ENCODE measurements around the gene SSRP1. TPM values are rescaled to one million over a fixed set of nuclear protein-coding genes. Genes with fewer than 3 reads are reported as not detected.
"Not testable (repeated sequence)": the region's sequence is repeated elsewhere in the genome, so short reads cannot be mapped to it uniquely, and the experiment has no call there.

SSRP1 gene
- polyA plus RNA-seq, 3 donors, result 9.8 to 34.7 (median 14.7) TPM

DNA sequence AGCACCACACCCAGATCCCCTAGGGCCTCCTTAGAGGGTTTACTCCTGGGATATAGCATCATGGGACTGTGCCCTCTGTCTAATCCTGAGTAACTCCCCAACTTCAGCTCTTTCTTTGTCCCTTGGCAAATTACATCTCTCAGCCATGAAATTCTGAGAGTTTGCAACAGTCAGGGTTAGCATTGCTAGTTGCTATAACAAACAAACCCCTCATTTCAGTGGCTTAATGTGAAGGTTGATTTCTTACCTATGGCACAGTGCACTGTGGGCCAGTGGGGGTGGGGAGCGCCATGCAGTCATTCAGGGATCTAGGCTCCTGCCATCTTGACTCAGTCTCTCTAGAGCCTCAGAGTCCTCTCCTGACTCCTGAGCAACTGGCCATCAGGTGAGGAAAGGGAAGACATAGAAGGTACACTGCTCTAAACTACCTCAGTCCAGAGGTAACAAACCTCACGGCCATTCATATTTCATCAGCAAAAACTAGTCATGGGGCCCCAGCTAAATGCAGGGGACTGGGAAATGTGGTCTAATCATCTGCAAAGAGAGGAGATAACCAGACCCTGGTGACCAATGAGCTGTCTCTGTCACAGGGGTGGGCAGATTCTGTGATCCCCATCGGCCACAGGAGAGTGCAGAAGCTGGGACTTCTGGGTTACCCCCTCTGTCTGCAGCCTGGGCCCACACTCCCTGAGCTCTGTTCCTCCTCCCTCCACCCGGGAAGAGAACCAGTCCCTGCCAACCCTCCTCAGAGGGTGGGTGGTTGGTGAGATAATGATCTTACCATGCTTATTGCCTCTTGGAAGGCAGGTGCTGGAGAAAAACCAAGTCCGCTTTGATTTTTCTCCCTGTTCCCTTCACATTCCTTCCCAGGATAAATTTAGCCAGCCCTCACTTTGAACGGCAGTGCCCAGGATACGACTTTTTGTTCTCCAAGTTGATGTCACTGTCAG, 27.7 kb upstream of the SSRP1 start:
- Histone ChIP-seq H4K20me1 (ENCODE audit: insufficient read depth, low read length) (no peaks in the 10 kb centered on the region), H3K79me2 (ENCODE audit: insufficient read depth, low read length) (no peaks in the 10 kb centered on the region), H3K4me1 (ENCODE audit: control insufficient read depth in 1 of 2, insufficient read depth in 2 of 2, low read length in 2 of 2) (peaks cover 5 to 7% of the 10 kb centered on the region in 2 donors), H3K4me2 (replicated peaks; ENCODE audit: extremely low read depth, low read length, poor library complexity, severe bottlenecking) (no peak overlapping the region), H3K9me3 (replicated peaks in 1 of 2; ENCODE audit: control insufficient read depth in 1 of 2, insufficient read depth in 1 of 2, low read length in 2 of 2) (no peaks in the 10 kb centered on the region), H3K27me3 (ENCODE audit: control insufficient read depth in 2 of 2, insufficient read depth in 2 of 2, low read length in 2 of 2) (no peaks in the 10 kb centered on the region), H3K36me3 (replicated peaks in 1 of 2; ENCODE audit: control insufficient read depth in 1 of 2, insufficient read depth in 2 of 2, low read length in 2 of 2) (no peaks in the 10 kb centered on the region), H3K27ac (ENCODE audit: low read depth in 1 of 2, low read length in 2 of 2) (no peak overlapping the region), H3K4me3 (replicated peaks in 1 of 3; ENCODE audit: low read depth in 2 of 3, low read length in 3 of 3) (no peak overlapping the region), H2AFZ (ENCODE audit: insufficient read depth, low read depth, low read length, poor library complexity, severe bottlenecking) (no peak overlapping the region), H3K9ac (ENCODE audit: insufficient read depth, low read length, poor library complexity, severe bottlenecking) (no peak overlapping the region)
- Mint-ChIP-seq H3K27ac (no peak overlapping the region), H3K9me3 (peaks cover 0 to 12% (median 0%) of the 10 kb centered on the region in 7 donors), H3K4me1 (peaks cover 4% of the 10 kb centered on the region), H3K36me3 (no peaks in the 10 kb centered on the region), H3K27me3 (ENCODE audit: low read depth in 3 of 3) (peaks cover 2 to 5% (median 5%) of the 10 kb centered on the region in 3 donors), H3K4me3 (no peak overlapping the region)
- intact Hi-C loops (cut with micrococcal nuclease), result no loop called here
- DNase-seq, result no peak
- WGBS (ENCODE audit: insufficient coverage), result 91% methylated on average over 3 of the region's 7 CpGs
- TF ChIP-seq, protein P1, sequence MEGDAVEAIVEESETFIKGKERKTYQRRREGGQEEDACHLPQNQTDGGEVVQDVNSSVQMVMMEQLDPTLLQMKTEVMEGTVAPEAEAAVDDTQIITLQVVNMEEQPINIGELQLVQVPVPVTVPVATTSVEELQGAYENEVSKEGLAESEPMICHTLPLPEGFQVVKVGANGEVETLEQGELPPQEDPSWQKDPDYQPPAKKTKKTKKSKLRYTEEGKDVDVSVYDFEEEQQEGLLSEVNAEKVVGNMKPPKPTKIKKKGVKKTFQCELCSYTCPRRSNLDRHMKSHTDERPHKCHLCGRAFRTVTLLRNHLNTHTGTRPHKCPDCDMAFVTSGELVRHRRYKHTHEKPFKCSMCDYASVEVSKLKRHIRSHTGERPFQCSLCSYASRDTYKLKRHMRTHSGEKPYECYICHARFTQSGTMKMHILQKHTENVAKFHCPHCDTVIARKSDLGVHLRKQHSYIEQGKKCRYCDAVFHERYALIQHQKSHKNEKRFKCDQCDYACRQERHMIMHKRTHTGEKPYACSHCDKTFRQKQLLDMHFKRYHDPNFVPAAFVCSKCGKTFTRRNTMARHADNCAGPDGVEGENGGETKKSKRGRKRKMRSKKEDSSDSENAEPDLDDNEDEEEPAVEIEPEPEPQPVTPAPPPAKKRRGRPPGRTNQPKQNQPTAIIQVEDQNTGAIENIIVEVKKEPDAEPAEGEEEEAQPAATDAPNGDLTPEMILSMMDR (IDR thresholded peaks at IDR 0.05), result no peak

DNA sequence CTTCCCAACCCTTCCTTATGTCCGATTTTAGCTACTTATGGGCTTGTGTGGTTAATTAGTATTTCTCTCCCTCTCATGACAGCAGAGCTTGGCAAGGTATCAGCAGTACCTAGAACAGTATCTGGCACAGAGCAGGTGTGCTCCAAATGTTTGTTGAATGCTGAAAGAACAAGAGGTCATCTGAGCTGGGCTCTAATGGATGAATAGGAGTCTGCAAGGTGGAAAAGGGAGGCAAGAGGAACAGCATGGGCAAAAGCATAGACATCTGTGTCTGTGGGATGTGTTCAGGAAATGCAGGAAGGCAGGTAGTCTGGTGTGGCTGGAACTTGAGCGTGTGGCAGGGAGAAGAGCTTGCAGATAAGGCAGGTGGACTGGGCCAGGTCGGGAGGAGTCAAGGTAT, 26.2 kb upstream of the SSRP1 start:
- H3K27me3 Mint-ChIP-seq (ENCODE audit: low read depth in 3 of 3), result peaks cover 0 to 5% (median 2%) of the 10 kb centered on the region in 3 donors
- DNase-seq, result no peak
- no CpG with 5 or more reads among the region's 3 CpGs for WGBS (ENCODE audit: insufficient coverage)
- H3K4me1 Mint-ChIP-seq, result no peaks in the 10 kb centered on the region
- H3K27ac ChIP-seq (ENCODE audit: low read depth in 1 of 2, low read length in 2 of 2), result no peak overlapping the region
- H3K4me1 ChIP-seq (ENCODE audit: control insufficient read depth in 1 of 2, insufficient read depth in 2 of 2, low read length in 2 of 2), result peaks cover 0 to 2% of the 10 kb centered on the region in 2 donors
- no peak overlapping the region for H3K27ac Mint-ChIP-seq
- no peaks in the 10 kb centered on the region for H4K20me1 ChIP-seq (ENCODE audit: insufficient read depth, low read length)
- no peaks in the 10 kb centered on the region for H3K79me2 ChIP-seq (ENCODE audit: insufficient read depth, low read length)
- H3K36me3 Mint-ChIP-seq, result no peaks in the 10 kb centered on the region
- H3K4me3 Mint-ChIP-seq, result no peak overlapping the region
- H3K9me3 ChIP-seq (replicated peaks in 1 of 2; ENCODE audit: control insufficient read depth in 1 of 2, insufficient read depth in 1 of 2, low read length in 2 of 2), result no peaks in the 10 kb centered on the region
- no peak overlapping the region for H3K4me2 ChIP-seq (replicated peaks; ENCODE audit: extremely low read depth, low read length, poor library complexity, severe bottlenecking)
- no peak overlapping the region for H3K9ac ChIP-seq (ENCODE audit: insufficient read depth, low read length, poor library complexity, severe bottlenecking)
- TF ChIP-seq, protein P1 (IDR thresholded peaks at IDR 0.05), result no peak
- H3K9me3 Mint-ChIP-seq, result peaks cover 0 to 8% (median 0%) of the 10 kb centered on the region in 7 donors
- H3K27me3 ChIP-seq (ENCODE audit: control insufficient read depth in 2 of 2, insufficient read depth in 2 of 2, low read length in 2 of 2), result no peaks in the 10 kb centered on the region
- intact Hi-C loops (cut with micrococcal nuclease), result no loop called here
- no peaks in the 10 kb centered on the region for H3K36me3 ChIP-seq (replicated peaks in 1 of 2; ENCODE audit: control insufficient read depth in 1 of 2, insufficient read depth in 2 of 2, low read length in 2 of 2)
- no peak overlapping the region for H3K4me3 ChIP-seq (replicated peaks in 1 of 3; ENCODE audit: low read depth in 2 of 3, low read length in 3 of 3)
- no peak overlapping the region for H2AFZ ChIP-seq (ENCODE audit: insufficient read depth, low read depth, low read length, poor library complexity, severe bottlenecking)

DNA sequence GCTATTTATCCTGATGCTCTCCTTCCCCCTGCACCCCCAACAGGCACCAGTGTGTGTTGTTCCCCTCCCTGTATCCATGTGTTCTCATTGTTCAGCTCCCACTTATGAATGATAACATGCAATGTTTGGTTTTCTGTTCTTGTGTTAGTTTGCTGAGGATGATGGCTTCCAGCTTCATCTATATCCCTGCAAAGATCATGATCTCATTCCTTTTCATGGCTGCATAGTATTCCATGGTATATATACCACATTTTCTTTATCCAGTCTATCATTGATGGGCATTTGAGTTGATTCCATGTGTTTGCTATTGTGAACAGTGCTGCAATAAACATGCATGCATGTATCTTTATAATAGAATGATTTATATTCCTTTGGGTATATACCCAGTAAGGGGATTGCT, 25.7 kb upstream of the SSRP1 start:
- not testable (repeated sequence) for H3K4me3 Mint-ChIP-seq

More for the DNA sequence above, 25.7 kb upstream of the SSRP1 start:
- H3K9ac ChIP-seq (ENCODE audit: insufficient read depth, low read length, poor library complexity, severe bottlenecking); H3K4me2 ChIP-seq (replicated peaks; ENCODE audit: extremely low read depth, low read length, poor library complexity, severe bottlenecking); H3K27ac Mint-ChIP-seq; H3K36me3 ChIP-seq (replicated peaks in 1 of 2; ENCODE audit: control insufficient read depth in 1 of 2, insufficient read depth in 2 of 2, low read length in 2 of 2); H3K4me1 Mint-ChIP-seq; H3K4me3 ChIP-seq (replicated peaks in 1 of 3; ENCODE audit: low read depth in 2 of 3, low read length in 3 of 3); H3K9me3 Mint-ChIP-seq; H3K9me3 ChIP-seq (replicated peaks in 1 of 2; ENCODE audit: control insufficient read depth in 1 of 2, insufficient read depth in 1 of 2, low read length in 2 of 2); H3K36me3 Mint-ChIP-seq; H4K20me1 ChIP-seq (ENCODE audit: insufficient read depth, low read length); H3K27me3 Mint-ChIP-seq (ENCODE audit: low read depth in 3 of 3); H2AFZ ChIP-seq (ENCODE audit: insufficient read depth, low read depth, low read length, poor library complexity, severe bottlenecking); DNase-seq; H3K4me1 ChIP-seq (ENCODE audit: control insufficient read depth in 1 of 2, insufficient read depth in 2 of 2, low read length in 2 of 2); intact Hi-C loops (cut with micrococcal nuclease); H3K27ac ChIP-seq (ENCODE audit: low read depth in 1 of 2, low read length in 2 of 2); H3K27me3 ChIP-seq (ENCODE audit: control insufficient read depth in 2 of 2, insufficient read depth in 2 of 2, low read length in 2 of 2); H3K79me2 ChIP-seq (ENCODE audit: insufficient read depth, low read length): not testable (repeated sequence)

Data from CD14-positive monocyte (primary cell).